Testis (tissue), 5 donors: ENCODE results near the gene CDK16. TPM values are rescaled to one million over a fixed set of nuclear protein-coding genes. Genes with fewer than 3 reads are reported as not detected.

ENCODE experiments used
- DNase-seq: peaks from one replicate; pipeline ENCODE4 v3.0.0-alpha.2; 2019
- H3K27ac ChIP-seq, 2 donors: fragments of 200-600 bp; sonication (generic); one replicate each; pipeline ENCODE4 v1.5.1; 2019
- H3K27me3 ChIP-seq: fragments of 200-600 bp; sonication (generic); one replicate; pipeline ENCODE4 v1.5.1; 2019
- H3K36me3 ChIP-seq: fragments of 200-600 bp; sonication (generic); one replicate; pipeline ENCODE4 v1.5.1; 2017; ENCODE audit warnings: low read depth; ENCODE audit errors: missing control alignments
- H3K4me1 ChIP-seq: fragments of 200-600 bp; sonication (generic); one replicate; pipeline ENCODE4 v1.5.1; 2019
- H3K4me3 ChIP-seq, 2 donors: fragments of 200-600 bp; sonication (generic); one replicate each; pipeline ENCODE4 v1.5.1; 2017 to 2019
- H3K9me3 ChIP-seq: fragments of 200-600 bp; sonication (generic); one replicate; pipeline ENCODE4 v1.5.1; 2017
- POLR2A ChIP-seq: fragments of 450-650 bp; IDR thresholded peaks from one replicate; pipeline ENCODE4 v1.6.1; 2017; ENCODE audit warnings: antibody characterized with exemption, mild to moderate bottlenecking, moderate library complexity
- WGBS, 2 donors: methylation state at CpG; one replicate each; pipeline ENCODE4 v1.1.5; 2018; 5-methylcytosine and 5-hydroxymethylcytosine counted together
- intact Hi-C: fragments of 100-400 bp; cut with DNase I; formaldehyde crosslinking; loops from one replicate; pipeline ENCODE4 v1.15.1; 2023; ENCODE audit warnings: low total_unique reads
- long read RNA-seq, 2 donors: transcript quantifications; one replicate each; lab custom pipeline, GENCODE V29; 2026
- polyA plus RNA-seq: library from polyadenylated mRNA; stranded (reverse); fragments of 350-450 nt; fragmentation: Illumina TruSeq; extraction: RNeasy Lipid Tissue Mini Kit (QIAGEN cat#74804); gene quantifications from one replicate; pipeline ENCODE4 v1.2.3, GENCODE V29; 2014; ENCODE audit warnings: low read depth, low replicate concordance; ENCODE audit not compliant: insufficient read depth
- total RNA-seq, 2 donors: library from RNA; depleted of rRNA; stranded (reverse); fragments of >200 nt; gene quantifications; one replicate each; pipeline ENCODE4 v1.2.3, GENCODE V29; 2016
- TF ChIP-seq, protein P1 (sequence below), 3 experiments: fragments of 450-650 bp in 2 of 3; fragments of 200-600 bp in 1 of 3; sonication (generic) in 1 of 3; IDR thresholded peaks; one replicate each; pipeline ENCODE4 v1.5.1; 2016 to 2019; ENCODE audit warnings: antibody characterized with exemption in 3 of 3, mild to moderate bottlenecking in 2 of 3, moderate library complexity in 1 of 3

CDK16 gene
- total RNA-seq: 100 to 1,000 TPM; 195 to 245 TPM
- polyA plus RNA-seq: 122 TPM
- long read RNA-seq, donor 1, transcript CDK16-202 (16 exons, 3,144 nt): major isoform, 14 of 22 reads
- long read RNA-seq, donor 1, partial matches to known transcripts: 5 of 22 reads
- long read RNA-seq, donor 1, other reads (novel, unspliced or antisense): 0 of 22 reads
- long read RNA-seq, donor 2, transcript CDK16-202 (16 exons, 3,144 nt): major isoform, 13 of 31 reads
- long read RNA-seq, donor 2, partial matches to known transcripts: 18 of 31 reads
- long read RNA-seq, donor 2, other reads (novel, unspliced or antisense): 0 of 31 reads

DNA sequence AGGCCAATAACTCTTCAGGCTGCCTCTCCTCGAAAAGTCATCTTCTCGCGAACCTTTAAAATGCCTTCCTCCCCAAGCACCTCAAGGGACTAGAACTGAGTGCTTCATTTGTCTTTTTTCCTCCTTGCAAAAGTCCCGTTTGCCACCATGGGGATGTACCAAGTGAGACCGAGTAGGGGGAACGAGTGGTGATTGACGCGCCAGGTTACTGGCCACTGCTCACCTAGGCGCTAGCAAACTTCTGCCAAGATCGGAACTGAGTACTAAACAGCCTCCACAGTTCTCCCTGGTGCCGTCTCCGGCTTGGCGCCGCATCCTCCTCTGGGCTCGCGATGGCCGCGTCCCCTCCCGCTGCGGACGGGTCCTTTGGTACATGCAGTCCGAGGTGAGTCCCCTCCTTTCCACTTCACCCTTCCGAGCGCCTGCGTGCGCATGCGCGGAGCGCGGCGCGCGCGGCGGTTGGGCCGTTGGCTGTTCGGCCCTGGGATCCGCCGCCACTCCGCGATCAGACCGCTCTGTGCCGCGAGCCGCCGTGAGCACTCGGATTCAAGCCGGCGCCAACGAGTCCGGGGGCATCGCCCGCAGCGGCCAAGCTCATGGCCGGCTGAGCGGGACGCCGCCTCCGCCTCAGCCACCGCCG lies at the start of gene CDK16:
Gene CDK16, plus strand, starts transcription at position 402 of the 640 bp plus-strand sequence. CDS start 4,877 bp downstream, outside the sequence.
- peak within 1 kb of the TSS; percentile 69 to 77 for H3K4me3 ChIP-seq
- intact Hi-C loops: no loop called here
- peak within 1 kb of the TSS; percentile 91 to 95 for H3K27ac ChIP-seq
- H3K27me3 ChIP-seq: no peaks in the 10 kb centered on the region
- H3K36me3 ChIP-seq: no peaks in the 10 kb centered on the region
- no peaks in the 10 kb centered on the region for H3K9me3 ChIP-seq
- TF ChIP-seq, protein P1, sequence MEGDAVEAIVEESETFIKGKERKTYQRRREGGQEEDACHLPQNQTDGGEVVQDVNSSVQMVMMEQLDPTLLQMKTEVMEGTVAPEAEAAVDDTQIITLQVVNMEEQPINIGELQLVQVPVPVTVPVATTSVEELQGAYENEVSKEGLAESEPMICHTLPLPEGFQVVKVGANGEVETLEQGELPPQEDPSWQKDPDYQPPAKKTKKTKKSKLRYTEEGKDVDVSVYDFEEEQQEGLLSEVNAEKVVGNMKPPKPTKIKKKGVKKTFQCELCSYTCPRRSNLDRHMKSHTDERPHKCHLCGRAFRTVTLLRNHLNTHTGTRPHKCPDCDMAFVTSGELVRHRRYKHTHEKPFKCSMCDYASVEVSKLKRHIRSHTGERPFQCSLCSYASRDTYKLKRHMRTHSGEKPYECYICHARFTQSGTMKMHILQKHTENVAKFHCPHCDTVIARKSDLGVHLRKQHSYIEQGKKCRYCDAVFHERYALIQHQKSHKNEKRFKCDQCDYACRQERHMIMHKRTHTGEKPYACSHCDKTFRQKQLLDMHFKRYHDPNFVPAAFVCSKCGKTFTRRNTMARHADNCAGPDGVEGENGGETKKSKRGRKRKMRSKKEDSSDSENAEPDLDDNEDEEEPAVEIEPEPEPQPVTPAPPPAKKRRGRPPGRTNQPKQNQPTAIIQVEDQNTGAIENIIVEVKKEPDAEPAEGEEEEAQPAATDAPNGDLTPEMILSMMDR (IDR thresholded peaks at IDR 0.05): peak in 1 of 3 experiments; percentile 4
- no peak for TF ChIP-seq POLR2A
- 6% methylated on average over 21 of the region's 61 CpGs; no CpG with 5 or more reads in 1 of the 2 donors for WGBS, 2 donors
- peaks cover 6% of the 10 kb centered on the region for H3K4me1 ChIP-seq
- DNase-seq: peak; percentile 60

DNA sequence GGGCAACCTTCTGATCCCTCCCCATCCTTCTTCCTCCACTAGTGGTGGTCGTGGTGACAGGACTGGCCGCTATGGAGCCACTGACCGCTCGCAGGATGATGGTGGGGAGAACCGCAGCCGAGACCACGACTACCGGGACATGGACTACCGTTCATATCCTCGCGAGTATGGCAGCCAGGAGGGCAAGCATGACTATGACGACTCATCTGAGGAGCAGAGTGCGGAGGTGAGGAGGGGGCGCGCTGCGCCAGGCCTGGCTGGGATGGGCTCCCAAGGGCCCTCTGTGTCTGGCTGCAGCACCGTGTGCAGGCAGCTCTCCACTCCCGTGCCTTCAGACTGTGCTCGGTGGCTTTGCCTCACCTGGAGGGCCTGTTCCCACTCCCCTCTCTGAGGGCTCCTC lies 49.2 kb upstream of the CDK16 start:
- Histone ChIP-seq H3K4me3 (no peak overlapping the region), H3K4me1 (peaks cover 3% of the 10 kb centered on the region), H3K27ac (no peak overlapping the region), H3K9me3 (no peaks in the 10 kb centered on the region), H3K27me3 (no peaks in the 10 kb centered on the region), H3K36me3 (no peaks in the 10 kb centered on the region)
- intact Hi-C loops: no loop called here
- 96 to 100% methylated on average over 4 to 17 of the region's 19 CpGs for WGBS, 2 donors
- no peak for DNase-seq
- TF ChIP-seq POLR2A: no peak
- TF ChIP-seq, protein P1 (IDR thresholded peaks at IDR 0.05): no peak

- 80% methylated on average over 10 of the region's 13 CpGs; no CpG with 5 or more reads in 1 of the 2 donors for WGBS, 2 donors
- Histone ChIP-seq H3K36me3 (no peaks in the 10 kb centered on the region), H3K4me1 (peaks cover 3% of the 10 kb centered on the region), H3K27me3 (no peaks in the 10 kb centered on the region), H3K27ac (no peak overlapping the region), H3K9me3 (no peaks in the 10 kb centered on the region), H3K4me3 (no peak overlapping the region)
- DNase-seq: peak; percentile 65
- intact Hi-C loops: no loop called here
- TF ChIP-seq POLR2A: no peak
- TF ChIP-seq, protein P1 (IDR thresholded peaks at IDR 0.05): no peak
Observed at GRCh38 chrX:47169726-47170515, 48.6 kb upstream of the CDK16 start.

- WGBS, 2 donors: 92 to 95% methylated on average over 6 to 28 of the region's 34 CpGs
Observed at GRCh38 chrX:47170861-47171692, 47.4 kb upstream of the CDK16 start.

More at GRCh38 chrX:47170861-47171692, 47.4 kb upstream of the CDK16 start:
- no peak overlapping the region for H3K4me3 ChIP-seq
- intact Hi-C loops: no loop called here
- H3K27me3 ChIP-seq: no peaks in the 10 kb centered on the region
- H3K27ac ChIP-seq: no peak overlapping the region
- no peak for DNase-seq
- H3K36me3 ChIP-seq: no peaks in the 10 kb centered on the region
- TF ChIP-seq, protein P1 (IDR thresholded peaks at IDR 0.05): no peak
- TF ChIP-seq POLR2A: no peak
- H3K9me3 ChIP-seq: no peaks in the 10 kb centered on the region
- H3K4me1 ChIP-seq: peaks cover 3% of the 10 kb centered on the region
